Astrocyte (in vitro differentiated cells and primary cell): Measurements from ENCODE around the gene DIP2B. TPM values are rescaled to one million over a fixed set of nuclear protein-coding genes. Genes with fewer than 3 reads are reported as not detected.

Experiments
- DNase-seq: peaks from one replicate; pipeline ENCODE4 v3.0.0-alpha.2; 2010; ENCODE audit warnings: low read depth
- FAIRE-seq: peaks from 2 replicates; lab custom pipeline; 2011; peaks lifted over from hg19 to GRCh38; lab: Jason Lieb, UNC
- H2AFZ ChIP-seq: 2 replicates; pipeline ENCODE4 v1.6.0; 2012; ENCODE audit warnings: low read depth, low read length, inconsistent platforms
- H3K27ac ChIP-seq: 2 replicates; pipeline ENCODE4 v1.5.1; 2011; ENCODE audit warnings: low read depth, low read length, inconsistent platforms
- H3K27me3 ChIP-seq: 2 replicates; pipeline ENCODE4 v1.6.0; 2011; ENCODE audit warnings: low read length, inconsistent platforms; ENCODE audit not compliant: insufficient read depth
- H3K36me3 ChIP-seq: 2 replicates; pipeline ENCODE4 v1.5.1; 2011; ENCODE audit warnings: low read length, inconsistent platforms; ENCODE audit not compliant: insufficient read depth
- H3K4me1 ChIP-seq: 2 replicates; pipeline ENCODE4 v1.5.1; 2011; ENCODE audit warnings: low read length, inconsistent platforms; ENCODE audit not compliant: insufficient read depth
- H3K4me2 ChIP-seq: 2 replicates; pipeline ENCODE4 v1.6.0; 2012; ENCODE audit warnings: low read length, inconsistent platforms
- H3K4me3 ChIP-seq: 2 replicates; pipeline ENCODE4 v1.5.1; 2011; ENCODE audit warnings: low read depth, mild to moderate bottlenecking, low read length, inconsistent platforms; ENCODE audit not compliant: insufficient read depth
- H3K79me2 ChIP-seq: 2 replicates; pipeline ENCODE4 v1.6.0; 2012; ENCODE audit warnings: mild to moderate bottlenecking, low read length, inconsistent platforms; ENCODE audit not compliant: insufficient read depth
- H3K9ac ChIP-seq: 2 replicates; pipeline ENCODE4 v1.6.0; 2012; ENCODE audit warnings: mild to moderate bottlenecking, low read length, inconsistent platforms
- H3K9me3 ChIP-seq: 2 replicates; pipeline ENCODE4 v1.5.1; 2012; ENCODE audit warnings: low read depth, mild to moderate bottlenecking, low read length, inconsistent platforms; ENCODE audit not compliant: insufficient read depth
- H4K20me1 ChIP-seq: 2 replicates; pipeline ENCODE4 v1.6.0; 2012; ENCODE audit warnings: low read length, inconsistent platforms; ENCODE audit not compliant: insufficient read depth
- H3K27ac Mint-ChIP-seq: one replicate; pipeline ENCODE4 v1.8.0; 2021; ENCODE audit warnings: mild to moderate bottlenecking, mixed read lengths; ENCODE audit not compliant: unreplicated experiment
- H3K27me3 Mint-ChIP-seq: one replicate; pipeline ENCODE4 v1.8.0; 2021; ENCODE audit warnings: low read depth, mixed read lengths; ENCODE audit not compliant: unreplicated experiment
- H3K36me3 Mint-ChIP-seq: one replicate; pipeline ENCODE4 v1.8.0; 2021; ENCODE audit warnings: low read depth, mixed read lengths; ENCODE audit not compliant: unreplicated experiment
- H3K4me1 Mint-ChIP-seq: one replicate; pipeline ENCODE4 v1.8.0; 2021; ENCODE audit warnings: low read depth, mixed read lengths; ENCODE audit not compliant: unreplicated experiment
- H3K4me3 Mint-ChIP-seq: one replicate; pipeline ENCODE4 v1.8.0; 2021; ENCODE audit warnings: mild to moderate bottlenecking, moderate library complexity, mixed read lengths; ENCODE audit not compliant: unreplicated experiment
- H3K9me3 Mint-ChIP-seq: one replicate; pipeline ENCODE4 v1.8.0; 2021; ENCODE audit warnings: mild to moderate bottlenecking, mixed read lengths; ENCODE audit not compliant: unreplicated experiment
- EZH2 ChIP-seq: IDR thresholded peaks from 2 replicates; pipeline ENCODE4 v1.6.1; 2012; ENCODE audit warnings: mild to moderate bottlenecking, low read length, inconsistent platforms; ENCODE audit not compliant: insufficient read depth
- total RNA-seq: library from RNA; stranded (reverse); gene quantifications from 2 replicates; pipeline ENCODE4 v1.2.1, GENCODE V29; 2021
- TF ChIP-seq, protein P1 (sequence below): IDR thresholded peaks from 2 replicates; pipeline ENCODE4 v1.5.1; 2011; ENCODE audit warnings: low read depth, mild to moderate bottlenecking, inconsistent platforms, low read length, moderate library complexity; ENCODE audit not compliant: insufficient read depth

DIP2B gene
- total RNA-seq, 1 donor from 2014 or later: 53.2 TPM

DNA sequence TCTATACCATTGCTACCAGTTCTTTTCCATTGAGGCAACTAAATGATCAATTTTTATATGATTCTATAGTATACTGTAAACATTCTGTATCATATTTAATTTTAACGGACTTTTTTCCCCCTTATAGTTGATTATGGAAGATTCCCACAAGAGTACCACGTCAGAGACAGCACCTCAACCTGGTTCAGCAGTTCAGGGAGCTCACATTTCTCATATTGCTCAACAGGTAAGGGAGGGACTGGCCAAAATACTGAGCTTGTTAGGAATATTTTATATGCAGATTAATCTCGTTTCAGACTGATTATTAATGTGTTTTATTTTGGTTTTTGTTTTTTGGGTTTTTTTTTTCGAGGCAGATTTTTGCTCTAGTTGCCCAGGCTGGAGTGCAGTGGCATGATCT, 275.2 kb downstream of the DIP2B start:
- Mint-ChIP-seq H3K4me3 (no peak overlapping the region), H3K9me3 (no peaks in the 10 kb centered on the region), H3K27me3 (no peaks in the 10 kb centered on the region), H3K27ac (no peak overlapping the region), H3K36me3 (peaks cover 7% of the 10 kb centered on the region), H3K4me1 (no peaks in the 10 kb centered on the region)
- Histone ChIP-seq H3K9me3 (no peaks in the 10 kb centered on the region), H3K27ac (no peak overlapping the region), H3K9ac (no peak overlapping the region), H3K36me3 (peaks cover 5% of the 10 kb centered on the region), H3K4me1 (no peaks in the 10 kb centered on the region), H3K4me2 (no peak overlapping the region), H3K79me2 (peaks cover 52% of the 10 kb centered on the region), H4K20me1 (peaks cover 19% of the 10 kb centered on the region), H2AFZ (no peak overlapping the region), H3K4me3 (no peak overlapping the region), H3K27me3 (no peaks in the 10 kb centered on the region)
- no peak for TF ChIP-seq EZH2
- TF ChIP-seq, protein P1, sequence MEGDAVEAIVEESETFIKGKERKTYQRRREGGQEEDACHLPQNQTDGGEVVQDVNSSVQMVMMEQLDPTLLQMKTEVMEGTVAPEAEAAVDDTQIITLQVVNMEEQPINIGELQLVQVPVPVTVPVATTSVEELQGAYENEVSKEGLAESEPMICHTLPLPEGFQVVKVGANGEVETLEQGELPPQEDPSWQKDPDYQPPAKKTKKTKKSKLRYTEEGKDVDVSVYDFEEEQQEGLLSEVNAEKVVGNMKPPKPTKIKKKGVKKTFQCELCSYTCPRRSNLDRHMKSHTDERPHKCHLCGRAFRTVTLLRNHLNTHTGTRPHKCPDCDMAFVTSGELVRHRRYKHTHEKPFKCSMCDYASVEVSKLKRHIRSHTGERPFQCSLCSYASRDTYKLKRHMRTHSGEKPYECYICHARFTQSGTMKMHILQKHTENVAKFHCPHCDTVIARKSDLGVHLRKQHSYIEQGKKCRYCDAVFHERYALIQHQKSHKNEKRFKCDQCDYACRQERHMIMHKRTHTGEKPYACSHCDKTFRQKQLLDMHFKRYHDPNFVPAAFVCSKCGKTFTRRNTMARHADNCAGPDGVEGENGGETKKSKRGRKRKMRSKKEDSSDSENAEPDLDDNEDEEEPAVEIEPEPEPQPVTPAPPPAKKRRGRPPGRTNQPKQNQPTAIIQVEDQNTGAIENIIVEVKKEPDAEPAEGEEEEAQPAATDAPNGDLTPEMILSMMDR: no peak
- no peak for FAIRE-seq
- no peak for DNase-seq

DNA sequence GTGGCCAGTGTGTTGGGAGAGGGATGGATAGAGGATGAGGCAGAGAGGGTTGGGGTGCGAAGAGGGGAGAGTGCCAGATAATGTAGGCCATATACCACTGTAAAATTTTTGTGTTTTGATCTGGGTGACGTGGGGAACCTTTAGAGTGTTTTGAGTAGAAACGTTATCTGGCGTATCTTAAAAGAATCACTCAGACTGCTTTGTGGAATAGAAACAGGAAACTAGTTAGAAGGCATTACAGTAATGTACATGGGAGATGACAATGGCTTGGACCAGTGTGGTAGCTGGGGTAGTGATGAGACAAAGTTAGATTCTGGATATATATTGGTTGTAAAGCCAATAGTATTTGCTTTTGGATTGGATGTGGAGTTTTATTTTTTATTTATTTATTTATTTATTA, 279.7 kb downstream of the DIP2B start:
- no peak overlapping the region for H3K4me3 Mint-ChIP-seq
- H2AFZ ChIP-seq: no peak overlapping the region
- TF ChIP-seq EZH2: no peak
- TF ChIP-seq, protein P1: no peak
- no peak overlapping the region for H3K27ac ChIP-seq
- H3K9ac ChIP-seq: no peak overlapping the region
- H3K27me3 Mint-ChIP-seq: no peaks in the 10 kb centered on the region
- no peak overlapping the region for H3K4me2 ChIP-seq
- no peaks in the 10 kb centered on the region for H3K9me3 ChIP-seq
- H3K4me3 ChIP-seq: no peak overlapping the region
- no peak for FAIRE-seq
- H3K36me3 ChIP-seq: peaks cover 5% of the 10 kb centered on the region
- H3K9me3 Mint-ChIP-seq: peaks cover 3% of the 10 kb centered on the region
- no peaks in the 10 kb centered on the region for H3K27me3 ChIP-seq
- no peak for DNase-seq
- H4K20me1 ChIP-seq: peaks cover 4% of the 10 kb centered on the region
- peaks cover 35% of the 10 kb centered on the region for H3K4me1 ChIP-seq
- H3K36me3 Mint-ChIP-seq: peaks cover 12% of the 10 kb centered on the region
- H3K27ac Mint-ChIP-seq: no peak overlapping the region
- H3K4me1 Mint-ChIP-seq: peaks cover 19% of the 10 kb centered on the region
- H3K79me2 ChIP-seq: peaks cover 22% of the 10 kb centered on the region

DNA sequence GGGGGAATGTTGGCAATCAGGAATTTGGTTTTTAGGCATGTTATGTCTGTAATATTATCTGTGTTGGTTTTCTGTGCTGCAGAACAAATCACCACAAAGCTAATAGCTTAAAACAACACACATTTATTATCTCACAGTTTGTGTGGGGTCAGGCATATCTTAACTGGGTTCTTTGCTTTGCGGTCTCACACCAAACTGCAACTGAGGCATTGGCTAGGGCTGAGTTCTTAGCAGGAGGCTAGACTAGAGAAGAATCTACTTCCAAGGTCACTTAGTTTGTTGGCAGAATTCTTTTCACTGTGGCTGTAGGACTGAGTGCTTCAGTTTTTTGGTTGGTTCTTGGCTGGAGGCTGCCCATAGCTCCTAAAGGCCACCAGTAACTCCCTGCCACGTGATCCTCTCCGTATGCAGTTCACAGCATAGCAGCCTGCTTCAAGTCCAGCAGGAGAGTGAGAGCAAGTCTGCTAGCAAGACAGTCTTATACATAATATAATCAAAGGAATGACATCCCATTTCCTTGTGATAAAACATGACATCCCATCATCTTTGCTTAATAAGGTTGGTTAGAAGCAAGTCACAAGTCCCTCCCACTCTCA, 280.7 kb downstream of the DIP2B start:
- Histone ChIP-seq H2AFZ (no peak overlapping the region), H4K20me1 (peaks cover 6% of the 10 kb centered on the region), H3K4me2 (peak overlapping the region; percentile 81), H3K27ac (peak overlapping the region; percentile 92), H3K4me3 (no peak overlapping the region), H3K4me1 (peaks cover 35% of the 10 kb centered on the region), H3K79me2 (peaks cover 19% of the 10 kb centered on the region), H3K9ac (peak overlapping the region; percentile 76), H3K36me3 (peaks cover 5% of the 10 kb centered on the region), H3K27me3 (no peaks in the 10 kb centered on the region), H3K9me3 (no peaks in the 10 kb centered on the region)
- Mint-ChIP-seq H3K27me3 (no peaks in the 10 kb centered on the region), H3K4me1 (peaks cover 19% of the 10 kb centered on the region), H3K27ac (no peak overlapping the region), H3K4me3 (no peak overlapping the region), H3K36me3 (peaks cover 10% of the 10 kb centered on the region), H3K9me3 (peaks cover 3% of the 10 kb centered on the region)
- DNase-seq (peak; percentile 80), FAIRE-seq (no peak)
- no peak for TF ChIP-seq EZH2
- TF ChIP-seq, protein P1: no peak
